HG02970 (cell line): ENCODE data around the gene OR1G1.
"Not testable (repeated sequence)": the region's sequence is repeated elsewhere in the genome, so short reads cannot be mapped to it uniquely, and the experiment has no call there.

Experiments
- ATAC-seq: cut with Tn5 transposase; IDR thresholded peaks from one replicate; pipeline ENCODE4 v1.9.1; 2021; ENCODE audit warnings: mild to moderate bottlenecking, moderate library complexity, moderate number of reproducible peaks; ENCODE audit not compliant: unreplicated experiment, low FRiP score

The OR1G1 gene

DNA sequence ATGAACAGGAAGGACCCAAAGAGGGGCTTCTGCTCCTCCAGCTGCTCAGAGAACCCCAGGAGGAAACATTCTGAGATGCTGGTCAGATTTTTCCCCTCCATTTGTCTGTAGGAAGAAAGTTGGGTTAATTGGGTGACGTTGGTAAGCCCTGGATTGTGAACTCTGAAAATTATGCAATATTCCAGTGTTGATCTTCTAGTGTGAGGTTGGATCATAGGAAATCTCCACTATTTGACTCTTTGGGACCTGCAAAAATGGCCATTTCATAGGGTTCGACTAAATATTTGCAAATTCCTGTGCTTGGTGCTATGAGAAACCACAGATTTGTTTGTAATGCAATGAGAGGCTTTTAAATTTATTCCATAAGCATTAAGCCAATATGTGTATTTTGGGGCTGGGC is at the start of gene OR1G1:
Gene OR1G1 (minus strand): TSS at position 101 of the 400 bp plus-strand sequence. CDS start 0 bp downstream, at position 101.
- ATAC-seq = no peak

DNA sequence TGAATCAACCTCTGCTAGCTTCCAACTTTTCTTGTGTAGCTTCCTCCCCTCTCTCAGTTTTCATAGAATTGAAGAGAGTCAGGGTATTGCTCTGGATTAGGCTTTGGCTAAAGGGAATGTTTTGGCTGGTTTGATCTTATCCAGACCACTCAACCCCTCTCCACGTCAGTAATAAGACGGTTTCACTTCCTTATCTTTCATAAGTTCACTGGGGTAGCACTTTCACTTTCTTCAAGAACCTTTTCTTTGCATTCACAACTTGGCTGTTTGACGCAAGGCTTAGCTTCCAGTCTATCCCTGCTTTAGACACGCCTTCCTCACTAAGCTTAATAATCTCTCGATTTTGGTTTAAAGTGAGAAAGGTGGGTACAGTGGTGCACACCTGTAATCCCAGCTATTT is 40.2 kb upstream of the OR1G1 start:
- ATAC-seq = no peak

DNA sequence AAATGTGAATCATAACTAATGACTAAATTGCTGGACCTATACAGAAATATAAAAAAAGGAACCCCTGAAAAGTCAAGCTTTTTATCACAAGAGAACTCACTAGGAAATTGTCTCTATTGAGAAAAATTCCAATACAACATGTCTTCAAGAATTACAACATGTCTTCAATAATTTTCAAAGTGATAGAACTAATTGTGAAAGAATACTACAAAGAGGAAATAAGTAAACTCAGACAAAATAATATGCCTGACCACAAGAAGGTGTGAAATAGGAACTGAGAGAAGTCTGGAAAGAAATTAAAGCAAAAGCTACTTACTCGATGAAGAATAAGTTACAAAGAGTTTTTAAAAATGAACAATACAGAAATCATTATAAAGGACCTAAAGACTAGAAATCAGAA is 29.9 kb upstream of the OR1G1 start:
- ATAC-seq = no peak

DNA sequence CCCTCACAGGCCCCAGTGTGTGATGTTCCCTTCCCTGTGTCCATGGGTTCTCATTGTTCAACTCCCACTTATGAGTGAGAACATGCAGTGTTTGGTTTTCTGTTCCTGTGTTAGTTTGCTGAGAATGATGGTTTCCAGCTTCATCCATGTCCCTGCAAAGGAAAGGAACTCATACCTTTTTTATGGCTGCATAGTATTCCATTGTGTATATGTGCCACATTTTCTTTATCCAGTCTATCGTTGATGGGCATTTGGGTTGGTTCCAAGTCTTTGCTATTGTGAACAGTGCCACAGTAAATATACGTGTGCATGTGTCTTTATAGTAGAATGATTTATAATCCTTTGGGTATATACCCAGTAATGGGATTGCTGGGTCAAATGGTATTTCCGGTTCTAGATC is 10.1 kb upstream of the OR1G1 start:
- not testable (repeated sequence) for ATAC-seq

DNA sequence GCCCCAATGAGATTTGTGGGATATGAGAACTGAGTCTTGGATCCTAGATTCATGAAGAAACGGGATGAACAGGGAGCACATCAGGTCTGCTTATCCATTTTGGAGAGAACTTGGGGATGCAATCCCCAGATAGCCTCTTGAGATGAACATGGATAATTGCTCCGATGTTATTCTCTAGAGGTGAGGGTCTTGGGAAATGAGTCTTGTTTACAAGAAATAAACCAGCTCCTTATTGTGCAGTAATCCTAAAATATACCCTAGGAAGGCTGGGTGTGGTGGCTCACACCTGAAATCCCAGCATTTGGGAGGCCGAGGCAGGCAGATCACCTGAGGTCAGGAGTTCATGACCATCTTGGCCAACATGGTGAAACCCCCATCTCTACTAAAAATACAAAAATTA is 23.0 kb downstream of the OR1G1 start, which contains the start of gene OR1D2:
Gene OR1D2 (minus strand): TSS at position 101 of the 400 bp plus-strand sequence. CDS start 11,426 bp downstream, outside the sequence.
- ATAC-seq = no peak
